Hepatocyte (in vitro differentiated cells): ENCODE results near the gene NFYC.

Experiments used
- EZH2 ChIP-seq: fragments of 200-600 bp; sonication (generic); IDR thresholded peaks from 2 replicates; pipeline ENCODE4 v1.6.1; 2016; ENCODE audit warnings: antibody characterized with exemption, mild to moderate bottlenecking, borderline replicate concordance
- EZH2phosphoT487 ChIP-seq: fragments of 200-600 bp; sonication (generic); IDR thresholded peaks from one replicate; pipeline ENCODE4 v1.6.1; 2018; ENCODE audit warnings: antibody characterized with exemption, mild to moderate bottlenecking, low read depth, moderate library complexity; ENCODE audit not compliant: unreplicated experiment, severe bottlenecking
- TF ChIP-seq, protein P1 (sequence below): fragments of 200-600 bp; sonication (generic); IDR thresholded peaks from 2 replicates; pipeline ENCODE4 v1.5.1; 2016; ENCODE audit warnings: antibody characterized with exemption, mild to moderate bottlenecking; ENCODE audit not compliant: poor library complexity

DNA sequence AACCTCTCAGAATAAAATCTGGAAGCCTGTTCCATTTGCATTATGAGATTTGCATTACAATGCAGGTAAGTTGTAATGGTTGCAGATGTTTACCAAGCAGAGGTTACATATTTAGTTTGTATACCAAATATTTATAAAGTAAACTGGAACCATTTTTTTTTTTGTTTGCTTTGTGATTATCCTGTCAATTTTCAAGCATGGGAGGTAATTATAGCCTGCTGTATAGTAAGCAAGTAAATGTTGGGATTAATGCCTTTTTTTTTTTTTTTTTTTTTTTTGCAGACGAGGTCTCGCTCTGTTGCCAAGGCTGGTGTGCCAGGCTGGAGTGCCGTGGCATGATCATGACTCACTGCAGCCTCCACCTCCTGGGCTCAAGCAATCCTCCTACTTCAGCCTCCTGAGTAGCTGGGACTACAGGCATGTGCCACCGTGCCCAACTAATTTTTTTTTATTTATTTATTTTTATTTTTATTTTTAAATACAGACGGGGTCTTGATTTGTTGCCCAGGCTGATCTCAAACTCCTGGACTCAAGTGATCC lies 21.0 kb downstream of the NFYC start:
- no peak for TF ChIP-seq EZH2
- TF ChIP-seq, protein P1, sequence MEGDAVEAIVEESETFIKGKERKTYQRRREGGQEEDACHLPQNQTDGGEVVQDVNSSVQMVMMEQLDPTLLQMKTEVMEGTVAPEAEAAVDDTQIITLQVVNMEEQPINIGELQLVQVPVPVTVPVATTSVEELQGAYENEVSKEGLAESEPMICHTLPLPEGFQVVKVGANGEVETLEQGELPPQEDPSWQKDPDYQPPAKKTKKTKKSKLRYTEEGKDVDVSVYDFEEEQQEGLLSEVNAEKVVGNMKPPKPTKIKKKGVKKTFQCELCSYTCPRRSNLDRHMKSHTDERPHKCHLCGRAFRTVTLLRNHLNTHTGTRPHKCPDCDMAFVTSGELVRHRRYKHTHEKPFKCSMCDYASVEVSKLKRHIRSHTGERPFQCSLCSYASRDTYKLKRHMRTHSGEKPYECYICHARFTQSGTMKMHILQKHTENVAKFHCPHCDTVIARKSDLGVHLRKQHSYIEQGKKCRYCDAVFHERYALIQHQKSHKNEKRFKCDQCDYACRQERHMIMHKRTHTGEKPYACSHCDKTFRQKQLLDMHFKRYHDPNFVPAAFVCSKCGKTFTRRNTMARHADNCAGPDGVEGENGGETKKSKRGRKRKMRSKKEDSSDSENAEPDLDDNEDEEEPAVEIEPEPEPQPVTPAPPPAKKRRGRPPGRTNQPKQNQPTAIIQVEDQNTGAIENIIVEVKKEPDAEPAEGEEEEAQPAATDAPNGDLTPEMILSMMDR: no peak
- no peak for TF ChIP-seq EZH2phosphoT487
